ENCODE results near the gene NR2F1-AS1.

The NR2F1-AS1 gene

DNA sequence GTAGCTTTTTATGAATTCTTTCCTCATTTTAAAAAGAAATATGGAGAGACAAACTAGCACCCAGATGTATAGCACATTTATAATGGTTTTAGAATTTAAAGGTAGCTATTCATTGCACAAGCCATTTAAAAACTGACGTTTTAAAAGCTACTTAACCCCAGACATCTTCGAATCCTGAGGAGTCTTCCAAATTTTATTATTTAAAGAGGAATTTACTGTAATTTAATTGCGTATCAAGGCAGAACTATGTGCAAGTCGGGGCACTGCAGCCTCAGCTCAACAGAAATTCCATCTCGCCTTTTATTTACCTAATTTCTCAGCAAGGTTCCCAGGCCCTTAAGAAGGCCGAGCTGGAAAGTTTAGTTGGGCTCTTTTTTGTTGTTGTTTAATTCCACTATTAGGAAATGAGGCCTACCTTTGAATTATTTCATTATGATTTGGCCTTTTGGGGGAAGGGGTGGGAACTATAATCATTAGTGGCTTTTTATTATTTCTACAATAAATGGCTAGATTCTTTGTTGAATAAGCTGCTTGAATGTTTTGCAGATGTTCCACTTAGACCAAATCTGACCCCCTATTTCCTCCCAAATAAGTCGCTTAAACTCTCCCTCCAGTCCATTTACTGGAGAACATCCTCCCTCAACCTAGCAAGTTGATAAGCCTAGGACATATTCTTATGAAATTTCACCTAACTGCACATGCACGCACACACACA is 22.2 kb upstream of the NR2F1-AS1 start:
- DNase-seq = no peak

DNA sequence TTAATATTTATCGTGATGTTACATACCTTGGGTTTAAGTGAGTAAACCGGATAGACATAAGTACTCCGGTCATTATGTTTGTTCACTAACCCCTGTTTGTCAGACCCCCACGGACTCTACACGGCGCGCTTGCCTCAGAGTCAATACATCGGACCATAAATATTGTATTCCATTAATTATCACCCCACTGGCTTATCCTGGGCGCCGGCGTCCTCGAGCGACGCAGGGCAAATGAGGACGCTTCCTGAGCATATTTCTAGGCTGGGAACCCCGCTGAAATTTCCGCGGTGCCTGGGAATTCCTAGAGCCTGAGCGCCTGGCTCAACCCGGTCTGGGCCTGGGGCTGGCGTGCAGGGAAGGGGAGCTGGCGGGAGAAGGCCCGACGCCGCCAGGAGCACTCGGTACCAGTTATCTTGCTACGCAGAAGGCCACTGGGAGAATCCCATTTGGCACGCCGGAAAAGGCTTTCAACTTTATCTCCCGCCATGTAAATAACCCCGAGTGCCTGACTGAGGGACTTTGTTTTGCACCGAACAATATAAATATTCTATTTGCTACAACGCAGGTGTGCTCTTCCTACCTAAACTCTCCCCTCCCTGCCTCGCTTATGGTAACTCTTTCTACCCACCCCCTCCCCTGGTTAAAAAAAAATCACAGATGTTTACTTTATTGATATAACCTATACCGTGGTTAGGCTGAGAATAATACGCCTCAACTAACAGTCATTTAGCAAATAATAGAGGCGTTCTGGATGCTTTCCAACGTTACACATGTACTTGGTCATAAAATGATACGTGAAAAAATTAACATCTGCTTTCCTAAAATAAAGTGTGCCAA is 21.4 kb upstream of the NR2F1-AS1 start:
- no peak for DNase-seq

DNA sequence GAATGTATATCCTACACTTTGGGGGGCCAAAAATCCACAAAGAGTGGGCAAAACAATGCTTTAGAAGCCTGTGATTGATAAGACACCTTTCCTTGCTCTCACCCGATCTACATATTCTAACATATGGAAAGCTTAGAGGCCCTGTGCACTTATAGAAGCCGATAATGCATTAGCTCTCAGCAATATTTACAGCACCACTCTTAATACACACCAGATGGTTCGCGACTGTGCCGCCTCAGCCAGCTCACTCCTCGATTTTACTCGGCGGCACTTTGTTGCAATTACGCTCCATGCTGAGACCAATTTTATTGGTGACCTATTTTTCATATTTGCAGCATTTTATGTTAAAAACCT is 20.8 kb upstream of the NR2F1-AS1 start:
- no peak for DNase-seq

DNA sequence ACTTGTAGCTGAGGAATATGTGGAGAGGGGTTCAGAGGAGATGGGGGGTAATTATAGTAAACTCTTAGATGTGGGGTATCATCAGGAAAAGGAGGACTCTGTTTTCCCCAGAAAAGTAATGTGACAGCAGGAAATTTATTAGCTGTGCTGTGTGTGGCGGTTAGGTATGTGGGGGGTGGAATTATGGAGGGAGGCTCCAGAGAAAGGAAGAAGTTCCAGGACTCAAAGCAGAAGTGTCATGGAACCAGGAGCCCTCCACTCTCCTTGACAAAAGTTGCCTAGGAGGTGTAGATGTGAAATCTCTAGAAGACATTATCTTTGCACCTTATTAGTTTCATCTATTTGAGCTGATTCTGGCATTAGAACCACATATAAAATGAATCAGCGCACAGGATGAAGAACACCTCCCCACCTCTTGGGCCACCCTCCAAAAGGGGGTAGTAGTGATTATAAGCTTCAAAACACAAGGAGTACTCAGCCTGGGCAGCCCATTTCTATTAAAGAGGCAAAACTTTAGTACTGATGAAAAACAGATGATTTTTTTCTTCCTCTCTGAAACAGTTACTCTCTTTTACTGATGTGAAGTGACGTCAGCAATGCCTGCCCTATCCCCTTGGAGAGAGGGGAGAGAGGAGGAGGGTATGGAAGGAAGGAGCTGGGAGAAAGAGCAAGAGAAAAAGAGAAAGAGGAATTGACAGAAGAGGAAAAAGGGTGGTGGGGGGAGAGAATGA is 20.2 kb upstream of the NR2F1-AS1 start:
- DNase-seq = no peak

DNA sequence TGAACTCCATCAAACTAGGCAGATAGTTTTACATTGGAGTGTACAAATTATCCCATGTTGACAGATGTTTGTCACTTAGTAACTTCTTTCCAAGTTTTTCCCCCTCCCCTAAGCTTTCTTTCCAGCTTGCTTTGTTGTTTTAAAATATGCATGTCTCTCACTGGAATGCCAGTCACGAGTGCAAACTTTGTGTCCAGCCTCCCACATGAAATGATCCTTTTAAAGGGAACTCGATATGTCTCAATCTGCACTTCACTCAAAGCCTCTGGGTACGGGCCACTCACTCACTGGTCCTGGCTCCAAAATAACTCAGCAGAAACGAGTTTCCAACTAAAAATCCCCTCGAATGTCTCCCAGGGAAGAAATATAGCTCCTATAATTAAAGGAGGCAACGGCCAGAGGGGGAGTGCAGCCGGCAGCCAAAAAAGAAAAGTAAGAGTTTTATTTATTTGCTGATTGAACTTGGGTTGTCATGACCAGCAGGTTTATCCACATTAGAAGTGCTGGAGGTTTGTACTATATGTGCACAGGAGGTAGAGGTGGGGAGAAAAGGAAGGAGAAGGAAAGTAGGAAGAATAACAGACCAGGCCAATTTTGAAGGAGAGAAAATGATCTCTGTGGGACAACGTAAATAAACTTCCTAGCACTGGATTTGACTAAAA is 19.5 kb upstream of the NR2F1-AS1 start:
- no peak for DNase-seq

DNA sequence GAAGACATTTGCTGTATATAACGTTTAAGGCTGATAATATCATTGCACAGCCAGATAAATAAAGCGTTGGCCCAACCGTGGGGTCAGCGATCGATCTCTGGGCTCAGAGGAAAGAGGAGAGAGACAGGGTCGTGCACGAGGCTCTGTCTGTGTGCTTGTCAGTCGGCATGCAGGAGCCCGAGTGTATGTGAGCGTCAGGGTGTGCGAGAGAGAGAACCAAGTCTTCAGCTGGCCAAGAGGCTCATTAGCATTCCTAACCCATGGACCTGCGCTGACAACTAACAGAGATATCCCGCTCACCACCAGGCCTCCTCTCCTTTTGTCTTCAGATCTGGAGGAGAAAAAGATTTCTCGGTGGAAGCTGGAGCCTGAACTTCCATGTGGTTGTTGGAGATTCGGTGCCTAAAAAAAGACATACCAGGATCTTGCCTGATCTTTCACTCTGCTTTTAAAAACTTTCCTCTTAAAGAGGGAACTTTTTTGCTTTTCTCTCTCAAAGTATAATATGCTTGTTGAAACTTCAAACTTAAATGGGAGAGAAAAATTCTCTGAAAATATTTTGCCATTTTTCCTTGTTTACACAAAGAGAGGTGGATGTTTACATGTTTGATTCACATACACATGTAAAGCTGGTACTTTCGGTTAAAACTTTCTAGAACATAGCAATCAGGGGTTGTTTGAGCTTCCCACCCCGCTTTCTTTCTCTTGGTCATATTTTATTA is 18.5 kb upstream of the NR2F1-AS1 start:
- no peak for DNase-seq

DNA sequence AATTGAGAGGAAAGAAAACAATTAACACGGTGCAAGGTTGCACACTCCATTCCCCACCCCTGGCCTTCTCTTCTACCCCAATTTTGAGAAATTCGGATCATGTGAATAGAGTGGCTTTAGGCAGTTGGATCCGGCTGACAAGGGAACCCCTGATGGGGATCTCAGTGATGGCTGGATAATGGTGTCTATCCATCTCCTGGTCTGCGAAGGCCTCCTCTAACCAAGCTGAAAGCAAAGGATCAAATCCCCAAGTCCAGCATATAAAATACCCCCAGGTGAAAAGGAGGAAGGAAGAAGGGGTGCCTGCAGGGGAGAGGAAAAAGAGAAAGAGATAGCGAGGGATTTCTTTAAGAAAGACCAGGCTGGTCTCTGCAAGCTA is 18.0 kb upstream of the NR2F1-AS1 start:
- no peak for DNase-seq

DNA sequence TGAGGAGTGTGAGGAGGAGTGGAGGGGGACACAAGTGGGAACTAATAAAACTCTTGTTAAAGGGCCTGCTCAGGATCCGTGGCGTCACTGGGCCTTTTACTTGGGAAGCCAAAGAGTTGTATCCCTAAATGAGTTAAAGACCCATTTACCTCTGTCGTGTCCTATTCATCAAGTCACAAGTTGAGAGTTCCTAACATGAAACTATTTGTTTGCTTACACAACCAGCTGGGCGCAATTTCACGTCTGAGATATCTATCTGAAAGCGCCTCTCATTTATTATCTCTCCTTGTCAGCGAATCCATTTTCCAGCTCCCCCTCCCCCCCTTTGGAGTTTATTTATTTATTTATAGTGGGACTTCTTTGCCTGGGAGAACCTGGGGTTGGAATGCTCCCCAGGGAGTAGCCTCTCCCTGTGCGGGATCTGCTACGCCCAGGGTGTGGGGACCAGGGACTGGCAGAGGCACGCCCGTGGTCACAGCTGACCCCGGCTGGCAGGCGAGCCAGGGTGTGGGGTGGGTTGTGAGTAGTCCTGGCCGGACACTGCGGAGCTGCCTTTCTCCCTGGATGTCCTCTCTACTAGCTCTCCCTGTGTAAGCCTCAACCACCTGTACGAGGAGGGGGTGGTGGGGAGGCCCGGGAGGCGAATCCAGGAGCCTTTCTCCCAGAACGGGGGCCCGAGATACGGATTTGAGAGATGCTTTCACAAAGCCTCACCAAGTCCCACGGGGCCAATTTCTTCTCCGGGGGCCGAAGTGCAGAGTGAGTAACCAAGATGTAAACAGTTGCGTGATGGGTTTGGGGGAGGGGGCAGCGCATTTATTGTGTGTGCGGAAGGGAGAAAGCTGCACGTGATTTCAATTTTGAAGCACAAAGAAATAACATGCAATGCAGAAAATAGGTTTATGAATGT is 17.3 kb upstream of the NR2F1-AS1 start:
- DNase-seq = no peak

DNA sequence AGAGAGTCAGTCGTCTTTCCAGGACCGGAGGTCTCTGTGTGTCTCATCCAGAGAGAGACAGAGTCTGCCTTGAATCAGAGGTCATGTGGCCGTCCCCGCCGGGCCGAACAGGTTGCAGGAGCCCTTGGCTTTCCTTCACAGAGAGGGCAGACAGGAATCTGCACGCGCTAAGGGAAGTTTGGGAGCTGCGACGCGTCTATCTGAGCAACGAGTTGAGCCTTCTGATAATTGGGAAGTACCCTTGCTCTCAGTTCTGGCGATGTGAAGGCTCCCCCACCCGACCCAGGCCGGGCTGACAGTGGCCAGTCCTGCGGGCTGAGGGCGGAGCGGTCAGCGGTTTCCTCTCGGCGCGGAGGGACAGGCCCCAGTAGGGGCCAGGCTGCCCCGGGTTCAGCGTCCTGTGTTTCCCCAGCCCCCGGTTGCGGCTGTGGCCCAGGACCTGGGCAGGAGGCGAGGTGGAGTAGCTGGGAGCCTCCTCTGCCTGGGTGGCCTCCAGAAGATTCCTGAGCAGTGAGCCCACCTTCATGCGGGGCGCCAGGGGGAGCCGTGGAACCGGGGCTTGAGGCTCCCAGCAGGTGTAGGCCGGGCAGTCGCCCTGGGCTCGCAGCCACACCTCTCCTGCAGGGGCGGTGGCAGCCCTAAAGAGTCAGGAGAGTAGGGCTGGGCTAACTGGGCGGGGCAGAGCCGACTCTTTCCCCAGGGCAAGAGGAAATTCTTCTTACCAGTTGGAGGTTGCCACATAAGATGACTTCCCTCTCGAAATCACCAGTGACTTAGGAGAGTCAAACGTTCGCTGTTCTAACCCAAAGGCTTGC is 15.9 kb upstream of the NR2F1-AS1 start:
- no peak for DNase-seq

DNA sequence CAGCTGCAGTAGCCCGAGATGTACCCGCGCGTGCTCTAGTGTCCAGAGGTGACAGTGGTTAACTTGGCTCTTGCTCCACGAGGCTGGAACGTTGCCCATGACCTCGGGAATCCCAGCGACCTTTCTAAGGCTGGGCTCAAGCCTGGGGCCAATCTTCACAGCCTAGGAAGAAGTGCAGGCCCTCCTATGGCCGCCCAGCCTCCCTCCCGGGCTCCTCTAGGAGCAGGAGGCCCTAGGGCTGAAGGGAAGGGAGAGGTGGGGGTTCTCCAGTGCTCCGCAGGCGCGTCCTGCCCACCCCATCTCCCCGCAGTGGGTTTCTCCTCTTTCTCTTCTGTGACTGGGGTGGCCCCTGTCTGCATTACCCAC is 15.3 kb upstream of the NR2F1-AS1 start:
- no peak for DNase-seq

DNA sequence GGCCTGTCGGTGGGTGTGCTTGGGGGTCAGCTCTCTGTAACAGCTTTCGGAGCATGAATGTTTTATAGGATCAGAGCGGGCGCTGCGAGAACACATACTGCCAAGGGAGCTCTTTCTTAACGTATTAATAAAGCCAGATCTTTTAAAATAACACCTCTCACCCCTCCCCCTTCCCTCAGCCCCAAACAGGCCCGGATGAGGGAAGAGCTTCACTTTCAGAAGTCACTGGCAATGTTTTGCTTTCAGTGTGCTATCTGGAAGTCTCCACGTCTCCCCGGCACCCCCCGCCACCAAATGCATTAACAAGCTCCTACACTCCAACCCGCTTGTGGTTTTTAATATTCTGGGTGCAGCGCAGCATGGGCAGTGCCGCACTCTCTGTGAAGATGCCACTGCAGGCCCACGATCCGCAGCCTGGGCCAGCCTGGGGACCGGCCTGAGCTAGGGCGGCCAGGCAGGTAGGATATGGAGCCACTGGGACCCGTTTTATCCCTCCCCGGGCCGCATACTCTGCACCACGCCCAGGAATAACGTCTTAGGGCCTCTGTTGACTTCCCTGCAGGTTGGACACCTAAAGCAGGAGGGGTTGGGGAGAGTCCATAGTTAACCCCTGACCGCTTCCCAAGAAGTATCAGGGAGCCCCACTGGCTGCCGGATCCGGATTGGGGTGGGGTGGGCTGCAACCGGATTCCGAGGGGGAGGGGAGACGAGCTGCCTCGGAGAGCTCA is 14.6 kb upstream of the NR2F1-AS1 start:
- no peak for DNase-seq

DNA sequence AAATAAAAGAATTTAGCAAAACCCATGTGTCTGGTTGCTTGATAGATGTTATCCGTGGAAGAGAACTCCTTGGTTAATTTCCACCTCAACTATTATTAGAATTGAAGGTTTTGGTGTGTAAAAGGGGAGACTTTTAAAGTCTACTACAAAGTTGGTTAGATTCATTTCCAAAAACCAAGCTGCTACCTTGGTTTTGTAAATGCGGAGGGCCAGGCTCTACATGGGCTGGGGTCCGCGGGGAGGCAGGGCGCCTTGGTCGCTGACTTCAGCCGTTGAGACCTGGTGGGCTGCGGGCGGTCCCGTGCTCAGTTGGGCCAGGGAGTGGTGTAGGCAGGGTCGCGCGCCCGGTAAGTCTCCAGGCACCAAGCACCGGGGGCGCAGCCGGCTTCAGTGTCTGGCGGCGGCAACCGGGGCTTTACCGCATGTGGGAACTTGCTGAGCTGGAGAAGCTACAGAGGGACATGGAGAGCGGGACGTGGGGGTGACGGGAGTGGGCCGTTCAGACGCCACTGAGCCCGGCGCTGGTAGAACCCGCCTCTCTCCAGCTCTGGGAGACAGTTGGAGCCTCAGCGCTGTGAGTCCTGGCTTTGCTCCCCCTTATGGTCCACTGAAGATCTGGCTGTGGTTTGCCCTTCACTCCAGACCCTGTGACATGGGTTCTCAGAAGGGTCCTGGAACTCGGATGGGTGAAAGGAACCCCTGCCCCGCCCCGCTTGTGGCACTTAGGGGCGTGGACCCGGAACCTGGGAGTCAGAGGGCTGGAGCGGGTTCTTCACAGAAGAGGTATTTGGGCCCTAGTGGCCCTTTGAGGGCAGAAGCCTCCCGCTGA is 13.8 kb upstream of the NR2F1-AS1 start:
- no peak for DNase-seq

DNA sequence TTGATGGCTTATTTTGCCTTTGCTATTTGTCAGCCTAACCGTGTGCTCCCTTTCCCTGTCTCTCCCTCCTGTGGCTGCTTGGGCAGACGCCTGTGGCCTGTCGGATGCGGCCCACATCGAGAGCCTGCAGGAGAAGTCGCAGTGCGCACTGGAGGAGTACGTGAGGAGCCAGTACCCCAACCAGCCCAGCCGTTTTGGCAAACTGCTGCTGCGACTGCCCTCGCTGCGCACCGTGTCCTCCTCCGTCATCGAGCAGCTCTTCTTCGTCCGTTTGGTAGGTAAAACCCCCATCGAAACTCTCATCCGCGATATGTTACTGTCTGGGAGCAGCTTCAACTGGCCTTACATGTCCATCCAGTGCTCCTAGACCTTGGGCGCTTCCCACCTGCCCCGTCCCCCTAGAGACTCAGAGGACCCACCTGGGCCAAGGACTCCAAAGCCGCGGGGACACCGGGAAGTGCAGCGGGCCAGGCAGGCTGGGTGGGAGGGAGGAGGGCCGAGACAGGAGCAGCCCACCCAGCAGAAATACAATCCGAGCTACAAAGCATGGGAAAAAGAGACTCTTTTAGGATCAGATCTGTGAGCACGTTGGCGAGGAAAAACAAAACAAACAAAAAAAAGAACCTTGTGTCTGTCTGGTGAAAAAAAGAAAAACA is 12.6 kb upstream of the NR2F1-AS1 start:
- no peak for DNase-seq

DNA sequence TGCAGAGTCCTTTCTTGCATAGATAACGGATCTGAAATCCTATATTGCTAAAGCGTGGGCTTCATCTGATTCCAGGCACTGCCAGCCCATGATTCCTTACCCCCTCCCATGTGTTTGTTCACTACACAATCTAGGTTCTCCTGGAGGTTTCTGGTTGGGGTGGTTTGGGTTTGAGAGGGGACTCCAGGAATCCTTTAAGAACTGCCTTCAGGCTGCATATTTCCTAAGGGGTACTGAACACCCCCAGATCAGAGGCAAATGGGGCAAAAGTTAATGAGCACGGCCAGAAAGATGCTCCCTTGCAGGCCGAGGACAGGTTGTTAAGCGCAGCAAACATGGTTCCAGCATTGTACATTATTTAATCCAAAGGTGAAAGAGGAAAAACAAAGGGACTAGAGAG is 11.9 kb upstream of the NR2F1-AS1 start:
- no peak for DNase-seq

DNA sequence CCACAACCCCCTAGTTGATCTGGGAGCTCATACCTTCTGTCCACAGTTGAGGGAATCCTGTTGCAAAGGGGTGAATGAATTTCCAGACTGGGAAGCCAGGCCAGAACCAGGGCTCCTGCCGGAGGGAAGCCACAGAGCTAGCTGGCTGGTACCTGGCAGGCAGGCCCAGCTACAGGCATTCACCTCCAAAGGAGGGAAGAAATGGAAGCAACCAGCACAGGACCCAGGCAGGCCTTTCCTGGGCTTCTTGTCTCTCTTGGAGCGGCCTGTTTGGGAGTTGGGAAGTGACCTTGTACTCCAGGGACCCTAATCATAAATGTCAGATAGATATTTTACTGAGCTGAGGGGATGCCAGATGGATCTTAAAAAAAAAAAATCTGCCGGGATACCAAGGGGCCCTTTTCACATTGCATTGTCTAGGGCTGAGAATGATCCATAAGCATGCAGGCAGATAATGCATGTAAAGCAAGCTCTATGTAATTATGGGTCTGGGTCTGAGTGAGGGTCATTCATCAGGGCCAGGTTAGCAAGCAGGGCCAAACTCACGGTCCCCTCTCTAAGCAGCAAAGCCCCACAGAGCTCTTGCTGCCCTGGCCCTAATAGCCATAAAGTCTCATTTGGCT is 10.4 kb upstream of the NR2F1-AS1 start:
- no peak for DNase-seq

DNA sequence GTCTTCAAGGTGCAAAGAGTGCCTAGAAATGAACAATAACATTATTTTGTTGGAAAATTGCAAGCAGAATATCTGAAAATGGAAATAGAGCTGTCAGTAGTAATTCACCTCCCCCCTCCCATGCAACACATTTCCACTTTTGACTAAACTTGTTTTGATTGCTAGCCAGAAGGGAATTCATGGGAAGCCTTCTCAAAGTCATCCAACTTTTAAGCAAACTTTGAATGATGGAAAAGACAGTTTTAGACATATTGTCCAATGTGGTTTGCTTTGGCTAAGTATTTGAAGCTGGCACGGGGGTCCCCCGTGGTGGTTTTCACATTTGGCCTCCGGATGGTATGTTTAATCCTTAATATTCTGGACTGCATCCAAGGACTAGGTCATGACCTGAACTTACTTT is 9.5 kb upstream of the NR2F1-AS1 start:
- DNase-seq = no peak

DNA sequence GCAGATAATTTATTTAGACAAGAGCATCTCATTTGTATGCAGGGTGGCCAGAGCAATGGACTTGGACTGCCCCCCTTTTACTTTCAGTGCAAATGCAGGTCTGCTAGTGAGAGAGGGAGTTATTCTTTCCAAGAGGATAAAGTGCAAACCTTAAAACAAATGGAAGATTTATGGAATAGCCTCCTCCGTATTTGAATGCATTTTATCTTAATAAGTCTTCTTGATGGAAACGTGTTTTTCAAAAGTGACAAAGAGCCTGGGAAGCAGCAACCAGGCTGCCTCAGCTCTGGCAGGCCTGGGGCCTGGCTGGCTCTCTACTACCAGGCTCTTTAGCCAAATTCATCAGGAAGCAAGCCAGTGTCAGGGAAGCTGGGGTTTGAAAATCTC is 8.8 kb upstream of the NR2F1-AS1 start:
- no peak for DNase-seq
